ENCODE measurements around the gene BBLN.
A peak's percentile ranks its signal among the peaks of the same experiment; 100 is the strongest.

The BBLN gene

GRCh38 chr9:128145951-128146351 lies 14.1 kb upstream of the BBLN start:
- DNase-seq = no peak

DNA sequence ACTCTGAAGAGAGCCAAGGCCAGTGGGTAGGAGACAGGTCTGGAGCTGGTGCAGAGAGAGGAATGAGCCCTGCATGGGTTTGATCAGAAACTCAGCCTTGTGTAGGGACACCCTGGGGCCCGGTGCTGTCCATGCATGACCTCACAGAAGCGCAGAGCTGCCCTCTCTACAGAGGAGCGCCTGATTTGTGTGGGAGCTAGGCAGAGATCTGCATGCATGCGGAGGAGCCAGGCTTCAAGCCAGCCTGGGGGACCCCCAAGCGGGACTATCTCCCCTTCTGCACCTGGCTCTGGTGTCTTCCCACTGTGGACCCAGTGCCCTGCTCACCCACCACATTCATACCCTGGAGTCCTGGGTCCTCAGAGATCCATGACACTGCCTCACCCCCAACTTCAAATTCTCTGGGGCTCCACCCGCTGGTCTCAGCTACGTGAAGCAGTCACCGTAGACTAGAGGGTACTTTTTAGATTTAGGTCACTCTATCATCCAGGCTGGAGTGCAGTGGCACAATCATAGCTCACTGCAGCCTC lies 13.4 kb upstream of the BBLN start:
- DNase-seq = no peak

DNA sequence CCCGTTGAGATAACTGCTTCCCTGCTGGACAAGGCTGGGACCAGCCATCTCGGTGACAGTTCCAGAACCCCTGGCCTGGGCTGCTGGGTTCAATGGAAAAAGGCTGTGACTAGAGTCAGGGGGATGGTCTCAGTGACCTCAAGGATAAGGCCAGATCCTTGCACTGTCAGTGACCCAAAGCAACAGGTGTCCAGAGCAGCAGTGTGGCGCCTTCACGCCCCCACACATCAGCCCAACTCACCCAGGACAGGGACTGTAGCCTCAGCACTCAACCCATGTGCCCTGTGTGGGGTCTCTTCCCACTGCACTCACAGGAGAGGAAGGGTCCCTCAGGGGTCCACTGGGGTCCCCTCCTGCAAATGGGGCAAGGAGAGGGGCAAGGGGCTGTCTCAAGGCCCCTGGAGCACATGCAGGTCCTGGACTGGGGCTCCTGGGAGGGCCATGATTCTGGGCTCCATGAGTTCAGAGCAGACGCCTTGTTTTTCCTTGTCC lies 11.5 kb upstream of the BBLN start:
- no peak for DNase-seq

DNA sequence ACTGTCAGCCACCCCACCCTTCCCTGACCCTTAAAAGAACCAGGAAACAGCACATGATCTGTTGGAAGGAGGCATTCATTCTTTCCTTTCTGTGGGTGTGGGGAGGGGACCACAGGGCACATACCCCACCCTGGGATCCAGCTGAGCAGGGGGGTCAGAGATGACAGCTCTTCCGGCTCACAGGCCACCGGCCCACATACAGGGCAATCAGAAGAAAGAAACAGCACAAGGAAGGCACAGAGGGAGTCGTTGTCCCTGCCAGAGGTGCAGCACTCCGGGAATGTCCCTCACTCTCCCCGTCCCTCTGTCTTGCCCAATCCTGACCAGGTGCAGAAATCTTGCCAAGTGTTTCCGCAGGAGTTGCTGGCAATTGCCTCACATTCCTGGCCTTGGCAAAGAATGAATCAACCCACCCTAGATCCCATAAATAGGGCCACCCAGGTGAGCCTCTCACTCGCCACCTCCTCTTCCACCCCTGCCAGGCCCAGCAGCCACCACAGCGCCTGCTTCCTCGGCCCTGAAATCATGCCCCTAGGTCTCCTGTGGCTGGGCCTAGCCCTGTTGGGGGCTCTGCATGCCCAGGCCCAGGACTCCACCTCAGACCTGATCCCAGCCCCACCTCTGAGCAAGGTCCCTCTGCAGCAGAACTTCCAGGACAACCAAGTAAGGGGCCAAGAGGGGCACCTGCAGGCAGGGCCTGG lies 10.9 kb upstream of the BBLN start, which contains the start of gene LCN2:
Gene LCN2 (plus strand): TSS at position 453 of the 701 bp plus-strand sequence. CDS start 73 bp downstream, at position 526.
- no peak for DNase-seq

DNA sequence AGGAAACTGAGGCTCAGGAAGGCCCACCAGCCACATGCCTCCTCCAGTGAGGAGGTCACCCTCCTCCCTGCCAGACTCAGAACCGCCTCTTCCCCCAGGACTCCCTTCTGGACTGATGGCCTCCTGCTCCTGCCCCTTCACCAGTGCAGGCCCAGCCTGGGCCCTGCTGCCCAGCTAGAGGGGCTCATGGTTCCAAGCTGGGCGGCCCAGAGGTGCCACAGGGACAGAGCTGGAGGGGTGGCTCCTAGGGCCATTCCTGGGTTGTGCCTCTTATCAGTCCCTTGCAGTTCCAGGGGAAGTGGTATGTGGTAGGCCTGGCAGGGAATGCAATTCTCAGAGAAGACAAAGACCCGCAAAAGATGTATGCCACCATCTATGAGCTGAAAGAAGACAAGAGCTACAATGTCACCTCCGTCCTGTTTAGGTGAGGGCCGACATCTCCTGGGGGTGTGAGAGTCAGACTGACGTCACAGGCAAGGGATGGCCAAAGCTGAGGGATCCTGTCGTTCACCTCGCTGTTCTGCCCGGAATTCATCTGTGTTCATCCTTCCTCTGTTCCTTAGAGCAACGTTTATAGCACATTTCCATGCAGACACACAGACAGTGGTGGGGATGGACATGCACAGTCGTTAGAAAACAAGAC lies 10.0 kb upstream of the BBLN start:
- DNase-seq = peak; percentile 50

DNA sequence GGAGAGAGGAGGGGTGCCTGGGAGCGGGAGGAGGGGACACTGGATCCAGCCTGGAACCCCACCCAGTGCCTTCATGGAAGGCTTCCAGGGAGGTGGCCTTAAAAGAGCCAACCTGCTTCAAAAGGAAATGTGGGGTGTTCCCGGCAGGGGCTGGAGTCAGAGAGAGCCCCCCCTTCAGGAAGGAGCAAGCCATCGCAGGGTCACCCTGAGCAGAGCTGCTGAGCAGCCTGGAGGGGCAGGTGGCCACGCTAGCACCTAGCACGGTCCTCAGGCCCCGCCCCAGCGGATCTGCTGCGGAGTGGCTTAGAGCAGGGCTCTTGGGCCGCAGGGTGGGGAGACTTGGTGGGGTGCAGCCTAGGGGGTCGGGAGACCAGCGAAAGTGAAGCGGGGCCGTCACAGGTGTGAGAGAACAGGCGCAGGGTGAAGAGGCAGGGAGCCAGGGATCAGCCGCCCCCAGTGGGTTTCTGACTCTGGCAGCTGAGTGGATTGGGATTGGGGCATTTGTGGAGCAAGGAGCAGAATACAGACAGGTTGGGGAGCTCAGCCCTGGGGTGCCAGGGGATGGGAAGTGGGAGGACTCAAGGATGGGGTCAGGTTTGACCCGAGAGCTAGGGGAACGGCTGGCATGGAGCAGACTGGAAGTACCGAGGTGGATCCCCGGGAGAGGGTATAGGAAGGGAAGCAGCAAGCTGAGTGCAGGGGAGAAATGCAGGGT lies 9.3 kb upstream of the BBLN start:
- no peak for DNase-seq

- no peak for DNase-seq
These were observed 8.5 kb upstream of the BBLN start for GRCh38 chr9:128151309-128152132.

DNA sequence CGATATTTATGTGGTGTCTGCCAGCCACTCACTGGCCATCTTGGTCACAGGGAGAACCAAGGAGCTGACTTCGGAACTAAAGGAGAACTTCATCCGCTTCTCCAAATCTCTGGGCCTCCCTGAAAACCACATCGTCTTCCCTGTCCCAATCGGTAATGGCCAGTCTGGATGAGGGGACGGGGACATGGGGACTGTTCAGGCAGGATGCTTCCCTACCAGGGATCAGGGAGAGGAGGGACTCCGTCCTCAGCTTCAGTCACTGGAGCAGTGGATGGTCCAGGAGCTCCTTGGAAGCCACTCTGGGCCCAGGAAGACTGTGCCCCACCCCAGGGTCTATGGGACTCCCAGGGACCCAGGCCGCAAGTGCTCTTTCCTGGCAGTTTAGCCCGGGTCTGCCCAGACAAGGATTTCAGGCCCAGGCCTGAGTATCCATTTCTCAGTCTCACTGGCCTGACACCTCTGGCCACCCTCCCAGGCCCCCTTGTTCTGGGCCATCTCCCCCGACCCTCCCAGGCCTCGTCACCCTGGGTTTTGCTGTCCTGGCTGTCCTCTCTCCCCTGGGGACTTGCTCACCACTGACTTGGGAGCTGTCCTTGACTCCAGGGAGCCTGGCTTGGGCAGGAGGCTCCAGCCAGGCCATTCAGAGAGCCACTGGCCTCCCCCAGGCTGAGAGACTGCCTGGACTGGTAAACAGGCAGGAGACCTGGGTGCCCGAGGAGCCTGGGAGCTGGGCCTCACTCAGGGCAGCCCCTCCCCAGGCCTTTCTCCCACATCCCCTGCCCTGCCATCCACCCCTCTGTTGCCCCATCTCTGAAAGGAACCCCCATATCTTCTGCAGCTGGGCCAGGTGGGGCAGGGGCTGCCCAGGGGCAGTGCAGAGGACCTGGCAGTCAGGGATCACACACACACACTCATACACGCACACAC lies 7.7 kb upstream of the BBLN start:
- DNase-seq = no peak

- DNase-seq = no peak
These were observed 6.8 kb upstream of the BBLN start for GRCh38 chr9:128153060-128153946.

- no peak for DNase-seq
These were observed 5.9 kb upstream of the BBLN start for GRCh38 chr9:128153947-128154695.

DNA sequence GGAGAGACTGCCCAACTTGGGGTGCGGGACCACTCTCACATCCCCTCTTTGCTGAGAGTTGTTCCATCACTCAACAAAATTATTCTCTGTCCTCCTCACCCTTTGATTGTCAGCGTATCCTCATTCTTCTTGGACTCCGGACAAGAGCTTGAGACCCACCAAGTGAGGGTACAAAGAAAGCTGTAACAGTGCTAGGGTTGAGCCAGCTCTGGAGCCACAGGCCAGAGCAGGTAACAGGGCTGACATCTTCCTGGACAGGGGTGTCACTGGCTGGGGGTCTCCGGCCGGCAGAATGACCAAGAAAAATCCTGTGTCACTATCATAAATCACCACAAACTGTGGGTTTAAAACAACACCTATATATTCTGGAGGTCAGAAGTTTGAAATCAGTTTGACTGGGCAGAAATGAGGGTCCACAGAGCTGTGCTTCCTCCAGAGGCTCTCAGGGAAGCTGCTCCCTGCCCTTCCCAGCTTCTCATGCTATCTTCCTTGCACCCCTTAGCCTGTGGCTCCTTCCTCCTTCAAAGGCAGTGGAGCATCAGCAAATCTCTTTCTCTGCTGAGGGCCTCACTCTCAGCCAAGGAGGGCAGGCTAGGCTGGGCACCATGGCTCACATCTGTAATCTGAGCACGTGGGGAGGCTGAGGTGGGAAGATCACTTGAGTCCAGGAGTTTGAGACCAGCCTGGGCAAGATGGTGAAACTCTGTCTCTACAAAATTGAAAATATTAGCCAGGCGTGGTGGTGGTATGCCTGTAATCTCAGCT lies 4.1 kb upstream of the BBLN start:
- no peak for DNase-seq

- peak; percentile 65 for DNase-seq
These were observed 612 bp upstream of the BBLN start for GRCh38 chr9:128159522-128159783.

DNA sequence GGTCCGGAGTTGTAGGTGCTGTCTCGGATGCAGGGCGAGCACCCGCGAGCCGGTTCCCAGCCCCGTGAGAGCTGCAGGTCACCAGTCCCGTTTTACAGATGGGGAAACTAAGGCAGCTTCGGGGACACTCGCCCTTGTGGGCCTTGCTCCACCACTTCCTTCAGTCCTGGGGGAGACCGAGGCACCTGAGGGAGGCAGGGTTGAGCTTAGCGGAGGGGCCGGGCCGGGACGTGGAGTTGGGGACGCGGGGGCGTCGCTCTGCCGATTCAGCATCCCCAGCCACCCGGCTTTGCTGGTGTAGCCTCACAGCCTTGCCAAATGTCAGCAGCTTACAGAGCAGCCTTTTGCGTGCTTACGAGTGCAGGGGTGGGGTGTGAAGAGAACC lies 530 bp downstream of the BBLN start:
- no peak for DNase-seq

DNA sequence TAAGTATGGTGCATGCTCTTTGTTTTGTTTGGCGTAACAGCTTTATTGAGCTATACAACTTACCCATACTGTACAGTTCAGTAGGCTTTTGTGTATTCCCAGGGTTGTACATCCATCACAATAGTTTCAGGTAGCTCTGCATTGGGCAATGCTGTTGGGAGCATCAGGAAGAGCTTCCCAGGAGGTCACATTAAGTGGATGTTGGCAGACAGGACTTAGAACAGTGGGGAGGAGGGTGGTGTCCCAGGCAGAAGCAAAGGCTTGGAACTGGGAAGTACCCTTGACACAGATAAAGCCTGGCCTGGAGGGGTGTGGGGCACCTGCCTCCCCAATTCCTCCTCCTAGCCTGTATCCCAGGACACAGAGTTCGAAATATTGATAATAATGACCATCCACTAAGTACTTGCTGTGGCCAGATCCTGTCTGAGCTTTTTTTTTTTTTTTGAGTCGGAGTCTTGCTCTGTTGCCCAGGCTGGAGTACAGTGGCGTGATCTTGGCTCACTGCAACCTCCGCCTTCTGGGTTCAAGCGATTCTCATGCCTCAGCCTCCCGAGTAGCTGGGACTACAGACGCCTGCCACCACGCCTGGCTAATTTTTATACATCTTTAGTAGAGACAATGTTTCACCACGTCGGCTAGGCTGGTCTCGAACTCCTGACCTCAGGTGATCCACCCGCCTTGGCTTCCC lies 1.3 kb downstream of the BBLN start:
- no peak for DNase-seq

DNA sequence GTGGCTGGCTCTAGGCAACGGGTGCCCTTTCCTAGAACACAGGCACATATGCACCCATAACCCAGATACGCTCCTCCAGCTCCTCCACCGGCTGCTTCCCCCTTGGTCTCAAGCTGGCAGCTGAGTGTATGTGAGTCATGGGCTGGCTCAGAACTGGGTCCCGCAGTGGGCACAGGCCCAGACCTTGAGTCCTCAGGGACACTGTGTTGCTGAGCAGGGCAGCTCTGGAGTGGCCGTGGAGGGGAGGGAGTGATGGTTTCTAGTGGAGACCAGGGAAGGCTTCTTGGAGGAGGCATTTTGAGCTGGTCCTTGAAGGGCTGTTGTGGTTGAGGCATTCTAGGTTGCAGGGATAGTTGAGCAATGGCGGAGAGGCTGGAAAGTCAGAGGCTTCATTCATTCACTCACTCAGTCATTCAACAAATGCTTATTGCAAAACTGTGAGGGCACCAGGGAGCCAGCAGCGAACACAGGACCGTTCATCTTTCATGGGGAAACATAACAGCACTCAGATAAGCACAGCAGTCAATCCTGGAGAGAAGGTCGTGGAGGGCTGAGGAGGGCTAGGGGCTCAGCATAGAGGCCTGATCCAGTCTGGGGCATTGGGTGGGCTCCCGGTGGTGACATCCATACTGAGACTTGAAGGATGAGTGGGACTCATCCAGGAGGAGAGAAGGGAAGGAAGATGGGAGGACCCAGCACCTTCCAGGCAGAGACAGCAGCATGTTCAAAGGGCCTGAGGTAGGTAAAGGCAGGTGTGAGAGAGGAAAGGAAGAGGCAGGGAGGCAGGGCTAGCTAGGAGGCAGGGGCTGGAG lies 2.4 kb downstream of the BBLN start:
- no peak for DNase-seq

DNA sequence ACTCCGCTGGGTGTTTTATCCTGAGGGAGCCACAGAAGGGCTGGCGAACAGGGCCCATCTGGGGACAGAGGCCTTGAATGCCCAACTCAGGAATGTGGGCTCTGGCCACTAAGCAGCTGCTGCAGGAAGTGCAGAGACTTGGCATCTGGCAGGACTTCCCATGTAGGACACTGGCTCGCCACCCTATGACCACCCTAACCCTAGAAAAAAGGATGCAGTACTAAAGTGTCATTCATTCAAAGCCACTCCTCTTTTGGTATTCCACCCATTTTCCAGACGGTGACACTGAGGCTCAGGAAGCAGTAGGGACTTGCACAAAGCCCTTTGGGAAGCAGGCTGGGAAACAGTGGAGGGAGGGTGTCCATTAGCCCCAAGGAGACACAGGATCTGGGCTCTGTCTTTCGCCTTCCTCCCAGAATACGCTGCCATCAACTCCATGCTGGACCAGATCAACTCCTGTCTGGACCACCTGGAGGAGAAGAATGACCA lies 3.0 kb downstream of the BBLN start:
- no peak for DNase-seq

DNA sequence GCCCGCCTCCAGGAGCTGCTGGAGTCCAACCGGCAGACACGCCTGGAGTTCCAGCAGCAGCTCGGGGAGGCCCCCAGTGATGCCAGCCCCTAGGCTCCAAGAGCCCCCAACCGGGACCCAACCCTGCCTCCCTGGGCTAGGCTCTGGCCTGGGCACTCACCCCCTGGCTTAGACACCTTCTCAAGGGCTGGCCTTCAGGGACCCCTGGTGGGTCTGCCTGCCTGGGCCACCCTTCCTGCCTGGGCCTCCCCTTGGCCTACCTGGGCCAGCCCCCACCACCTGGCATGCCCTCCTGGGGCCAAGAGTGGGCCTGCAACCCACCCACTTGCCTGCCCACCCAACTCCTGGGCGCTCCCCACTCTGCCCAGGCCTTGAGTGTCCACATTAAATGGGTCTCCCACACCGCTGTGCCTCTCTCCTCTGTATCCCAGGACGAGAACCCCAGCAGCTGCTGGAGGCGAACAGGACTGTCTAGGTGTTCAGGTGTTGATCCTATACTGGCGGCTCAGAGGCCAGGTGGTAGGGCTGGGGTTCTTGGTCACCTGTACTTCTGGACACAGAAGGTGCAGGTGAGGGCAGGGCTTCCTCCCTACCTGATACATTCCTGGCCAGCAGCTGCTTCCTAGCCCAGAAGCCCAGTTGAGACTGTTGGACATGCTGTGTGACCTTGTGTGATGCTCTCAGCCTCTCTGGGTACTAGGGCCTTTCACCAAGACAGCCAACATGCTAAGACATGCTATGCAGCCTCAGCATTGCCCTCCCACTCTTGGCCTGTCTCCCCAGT lies 3.6 kb downstream of the BBLN start:
- DNase-seq = no peak

Measured in GDM1 (cell line).